ENCODE data around the gene MSH6.

Gene MSH6

DNA sequence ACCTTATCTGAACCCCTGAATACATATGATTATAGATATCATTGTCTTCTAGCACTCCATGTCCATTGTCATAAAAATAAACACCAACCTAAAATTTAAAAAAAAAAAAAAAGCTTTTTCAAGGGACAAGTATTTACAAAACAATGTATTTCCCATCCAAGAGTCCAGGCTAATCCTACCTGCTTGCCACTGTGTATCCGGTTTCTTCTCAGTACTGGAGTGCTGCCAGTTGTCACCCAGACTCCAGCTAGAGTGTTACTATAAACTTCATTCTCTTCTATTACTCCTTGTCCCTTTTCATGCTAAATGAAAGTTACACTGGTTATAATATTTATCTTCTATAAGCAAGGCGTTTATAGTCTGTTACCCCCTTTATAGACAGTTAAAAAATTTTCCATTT is 35.8 kb downstream of the MSH6 start:
- Histone ChIP-seq H3K27me3 (ENCODE audit: insufficient read depth, low read length, poor library complexity, severe bottlenecking) (no peaks in the 10 kb centered on the region), H3K36me3 (ENCODE audit: insufficient read depth, low read length) (peaks cover 90% of the 10 kb centered on the region), H3F3A (ENCODE audit: low read depth) (no peaks in the 10 kb centered on the region), H3K4me3 (ENCODE audit: low read length, poor library complexity, severe bottlenecking) (no peak overlapping the region), H3K4me1 (ENCODE audit: insufficient read depth, low read length, poor library complexity, severe bottlenecking) (no peaks in the 10 kb centered on the region), H2AFZ (ENCODE audit: low read length) (no peak overlapping the region), H3K9ac (ENCODE audit: low read depth, low read length, poor library complexity, severe bottlenecking) (no peak overlapping the region), H3K9me3 (ENCODE audit: insufficient read depth, low read depth, low read length) (no peaks in the 10 kb centered on the region), H3K4me2 (ENCODE audit: low read depth, low read length, poor library complexity, severe bottlenecking) (no peak overlapping the region), H3K9me2 (replicated peaks; ENCODE audit: low read depth, low read length) (no peaks in the 10 kb centered on the region), H4K20me1 (ENCODE audit: insufficient read depth, low read length, poor library complexity, severe bottlenecking) (no peaks in the 10 kb centered on the region), H3K79me2 (ENCODE audit: insufficient read depth, low read length) (no peaks in the 10 kb centered on the region)
- TF ChIP-seq, protein P1, sequence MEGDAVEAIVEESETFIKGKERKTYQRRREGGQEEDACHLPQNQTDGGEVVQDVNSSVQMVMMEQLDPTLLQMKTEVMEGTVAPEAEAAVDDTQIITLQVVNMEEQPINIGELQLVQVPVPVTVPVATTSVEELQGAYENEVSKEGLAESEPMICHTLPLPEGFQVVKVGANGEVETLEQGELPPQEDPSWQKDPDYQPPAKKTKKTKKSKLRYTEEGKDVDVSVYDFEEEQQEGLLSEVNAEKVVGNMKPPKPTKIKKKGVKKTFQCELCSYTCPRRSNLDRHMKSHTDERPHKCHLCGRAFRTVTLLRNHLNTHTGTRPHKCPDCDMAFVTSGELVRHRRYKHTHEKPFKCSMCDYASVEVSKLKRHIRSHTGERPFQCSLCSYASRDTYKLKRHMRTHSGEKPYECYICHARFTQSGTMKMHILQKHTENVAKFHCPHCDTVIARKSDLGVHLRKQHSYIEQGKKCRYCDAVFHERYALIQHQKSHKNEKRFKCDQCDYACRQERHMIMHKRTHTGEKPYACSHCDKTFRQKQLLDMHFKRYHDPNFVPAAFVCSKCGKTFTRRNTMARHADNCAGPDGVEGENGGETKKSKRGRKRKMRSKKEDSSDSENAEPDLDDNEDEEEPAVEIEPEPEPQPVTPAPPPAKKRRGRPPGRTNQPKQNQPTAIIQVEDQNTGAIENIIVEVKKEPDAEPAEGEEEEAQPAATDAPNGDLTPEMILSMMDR (conservative IDR thresholded peaks at IDR 0.05; ENCODE audit: low read length) = no peak
- TF ChIP-seq EZH2phosphoT487 (IDR thresholded peaks at IDR 0.05; ENCODE audit: borderline replicate concordance) = no peak

- H3K4me1 ChIP-seq (ENCODE audit: insufficient read depth, low read length, poor library complexity, severe bottlenecking) = no peaks in the 10 kb centered on the region
- no peaks in the 10 kb centered on the region for H3F3A ChIP-seq (ENCODE audit: low read depth)
- no peaks in the 10 kb centered on the region for H4K20me1 ChIP-seq (ENCODE audit: insufficient read depth, low read length, poor library complexity, severe bottlenecking)
- peaks cover 91% of the 10 kb centered on the region for H3K36me3 ChIP-seq (ENCODE audit: insufficient read depth, low read length)
- H3K79me2 ChIP-seq (ENCODE audit: insufficient read depth, low read length) = no peaks in the 10 kb centered on the region
- H3K9me3 ChIP-seq (ENCODE audit: insufficient read depth, low read depth, low read length) = no peaks in the 10 kb centered on the region
- H3K4me3 ChIP-seq (ENCODE audit: low read length, poor library complexity, severe bottlenecking) = no peak overlapping the region
- no peaks in the 10 kb centered on the region for H3K27me3 ChIP-seq (ENCODE audit: insufficient read depth, low read length, poor library complexity, severe bottlenecking)
- no peak overlapping the region for H3K4me2 ChIP-seq (ENCODE audit: low read depth, low read length, poor library complexity, severe bottlenecking)
- TF ChIP-seq, protein P1 (conservative IDR thresholded peaks at IDR 0.05; ENCODE audit: low read length) = no peak
- no peak for TF ChIP-seq EZH2phosphoT487 (IDR thresholded peaks at IDR 0.05; ENCODE audit: borderline replicate concordance)
- H3K9ac ChIP-seq (ENCODE audit: low read depth, low read length, poor library complexity, severe bottlenecking) = no peak overlapping the region
- no peak overlapping the region for H2AFZ ChIP-seq (ENCODE audit: low read length)
- no peaks in the 10 kb centered on the region for H3K9me2 ChIP-seq (replicated peaks; ENCODE audit: low read depth, low read length)
These were observed 36.9 kb downstream of the MSH6 start for GRCh38 chr2:47819834-47820233.

DNA sequence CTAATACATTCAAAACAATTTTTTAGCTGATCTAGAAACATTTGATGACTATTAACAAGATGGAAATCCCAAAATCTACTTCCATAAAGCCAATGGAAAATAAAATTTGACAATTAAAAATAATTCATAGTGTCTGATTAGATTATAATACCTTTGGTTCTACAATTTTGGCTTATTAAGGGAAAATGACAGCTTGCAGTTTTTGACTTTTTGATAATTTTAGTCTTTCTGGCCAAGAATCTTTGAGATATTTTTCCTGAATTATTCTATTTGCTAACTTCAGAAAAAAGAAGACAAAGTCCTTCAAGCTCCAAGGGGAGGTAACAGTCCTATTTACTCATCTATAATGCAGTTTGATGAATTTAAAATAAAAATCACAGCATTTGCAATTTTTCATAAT is 39.6 kb downstream of the MSH6 start:
- TF ChIP-seq, protein P1 (conservative IDR thresholded peaks at IDR 0.05; ENCODE audit: low read length) = no peak
- TF ChIP-seq EZH2phosphoT487 (IDR thresholded peaks at IDR 0.05; ENCODE audit: borderline replicate concordance) = no peak
- no peaks in the 10 kb centered on the region for H3K79me2 ChIP-seq (ENCODE audit: insufficient read depth, low read length)
- no peaks in the 10 kb centered on the region for H3K9me2 ChIP-seq (replicated peaks; ENCODE audit: low read depth, low read length)
- no peaks in the 10 kb centered on the region for H3K9me3 ChIP-seq (ENCODE audit: insufficient read depth, low read depth, low read length)
- H3K4me2 ChIP-seq (ENCODE audit: low read depth, low read length, poor library complexity, severe bottlenecking) = no peak overlapping the region
- no peaks in the 10 kb centered on the region for H3F3A ChIP-seq (ENCODE audit: low read depth)
- H3K36me3 ChIP-seq (ENCODE audit: insufficient read depth, low read length) = peaks cover 85% of the 10 kb centered on the region
- no peak overlapping the region for H3K4me3 ChIP-seq (ENCODE audit: low read length, poor library complexity, severe bottlenecking)
- no peak overlapping the region for H3K9ac ChIP-seq (ENCODE audit: low read depth, low read length, poor library complexity, severe bottlenecking)
- H3K27me3 ChIP-seq (ENCODE audit: insufficient read depth, low read length, poor library complexity, severe bottlenecking) = no peaks in the 10 kb centered on the region
- H2AFZ ChIP-seq (ENCODE audit: low read length) = no peak overlapping the region
- no peaks in the 10 kb centered on the region for H3K4me1 ChIP-seq (ENCODE audit: insufficient read depth, low read length, poor library complexity, severe bottlenecking)
- no peaks in the 10 kb centered on the region for H4K20me1 ChIP-seq (ENCODE audit: insufficient read depth, low read length, poor library complexity, severe bottlenecking)
